K562 (cell line): ENCODE data around the gene KSR2. TPM values are rescaled to one million over a fixed set of nuclear protein-coding genes. Genes with fewer than 3 reads are reported as not detected.

Source experiments
- ATAC-seq: fragments of 200-7000 bp; cut with Tn5 transposase; 3 replicates; pipeline ENCODE4 v1.9.1; 2020; ENCODE audit warnings: moderate library complexity
- BruUV-seq: library from RNA; stranded (reverse); fragments of 400-500 nt; replicated peaks from 2 replicates; lab custom pipeline; 2021; lab: Mats Ljungman, UMichigan
- CTCF ChIA-PET: fragments of 300-600 bp; formaldehyde crosslinking; extraction: SDS; loops from one replicate; lab custom pipeline; 2021; ENCODE audit warnings: low intra/inter-chr PET ratio; lab: Yijun Ruan, JAX
- POLR2A ChIA-PET: fragments of 300-600, 350-650 bp; sonication (Branson Sonifier 250); formaldehyde crosslinking; extraction: SDS; loops from one replicate; lab custom pipeline; 2021; ENCODE audit warnings: antibody characterized with exemption, inconsistent platforms; lab: Yijun Ruan, JAX
- DNase-seq, 4 experiments: peaks; one replicate each; pipeline versions ENCODE4 v3.0.0 to v3.0.0-alpha.2; 2011 to 2018; ENCODE audit warnings: low spot score in 3 of 4, mixed read lengths in 3 of 4; ENCODE audit errors: extremely low read depth in 1 of 4
- FAIRE-seq: peaks from 2 replicates; lab custom pipeline; 2011; peaks lifted over from hg19 to GRCh38; lab: Jason Lieb, UNC
- H2AFZ ChIP-seq: 2 replicates; pipeline ENCODE4 v1.6.0; 2011; ENCODE audit warnings: low read depth, low read length, control low read depth, inconsistent platforms
- H3K27ac ChIP-seq: fragments of 200-600 bp; 3 replicates; pipeline ENCODE4 v1.8.0; 2011; ENCODE audit warnings: low read depth, mild to moderate bottlenecking, control low read depth, inconsistent platforms, low read length, moderate library complexity, mixed read lengths; ENCODE audit errors: extremely low read depth
- H3K27me3 ChIP-seq, 2 experiments: fragments of 300-600 bp in 1 of 2; 2 replicates in 1 of 2; 3 replicates in 1 of 2; pipeline versions ENCODE4 v1.6.0 to v1.8.0; 2011; ENCODE audit warnings: inconsistent platforms in 2 of 2, low read length in 2 of 2, mild to moderate bottlenecking in 1 of 2, mixed read lengths in 1 of 2, moderate library complexity in 1 of 2; ENCODE audit not compliant: control insufficient read depth in 2 of 2, insufficient read depth in 2 of 2
- H3K36me3 ChIP-seq: fragments of 300-600 bp; 3 replicates; pipeline ENCODE4 v1.8.0; 2011; ENCODE audit warnings: mild to moderate bottlenecking, low read length, inconsistent platforms; ENCODE audit not compliant: control insufficient read depth, insufficient read depth
- H3K4me1 ChIP-seq, 2 experiments: fragments of 200-600 bp in 1 of 2; replicated peaks in 1 of 2; 2 replicates in 1 of 2; 3 replicates in 1 of 2; pipeline versions ENCODE4 v1.5.1 to v1.8.0; 2011; ENCODE audit warnings: inconsistent platforms in 2 of 2, low read length in 2 of 2, mild to moderate bottlenecking in 1 of 2, mixed read lengths in 1 of 2, moderate library complexity in 1 of 2; ENCODE audit not compliant: control insufficient read depth in 2 of 2, insufficient read depth in 2 of 2
- H3K4me2 ChIP-seq: 2 replicates; pipeline ENCODE4 v1.6.1; 2011; ENCODE audit warnings: low read length, control low read depth, inconsistent platforms, mixed read lengths; ENCODE audit not compliant: insufficient read depth
- H3K4me3 ChIP-seq: fragments of 200-600 bp; sonication (generic), shearing (Covaris generic); 2 replicates; pipeline ENCODE4 v1.5.1; 2016; ENCODE audit warnings: control low read depth, inconsistent platforms
- H3K79me2 ChIP-seq: fragments of 200-600 bp; 3 replicates; pipeline ENCODE4 v1.8.0; 2011; ENCODE audit warnings: low read length, inconsistent platforms; ENCODE audit not compliant: control insufficient read depth, insufficient read depth
- H3K9ac ChIP-seq, 2 experiments: 2 replicates each; pipeline versions ENCODE4 v1.6.0 to v1.6.1; 2011; ENCODE audit warnings: low read depth in 2 of 2, low read length in 2 of 2, control low read depth in 1 of 2, inconsistent platforms in 1 of 2, mild to moderate bottlenecking in 1 of 2, mixed read lengths in 1 of 2; ENCODE audit not compliant: insufficient read depth in 1 of 2
- H3K9me1 ChIP-seq: one replicate; pipeline ENCODE4 v1.6.0; 2011; ENCODE audit warnings: inconsistent platforms, mild to moderate bottlenecking, low read length, moderate library complexity; ENCODE audit not compliant: control insufficient read depth, insufficient read depth
- H3K9me3 ChIP-seq: replicated peaks from 2 replicates; pipeline ENCODE4 v1.5.1; 2011; ENCODE audit warnings: low read depth, low read length, inconsistent platforms; ENCODE audit not compliant: control insufficient read depth, insufficient read depth
- H4K20me1 ChIP-seq: replicated peaks from 2 replicates; pipeline ENCODE4 v1.6.1; 2011; ENCODE audit warnings: low read length, inconsistent platforms, mixed read lengths; ENCODE audit not compliant: control insufficient read depth, insufficient read depth
- ARHGAP35 ChIP-seq: fragments of 450-650 bp; IDR thresholded peaks from 2 replicates; pipeline ENCODE4 v1.6.1; 2018; ENCODE audit not compliant: partially characterized antibody
- ARNT ChIP-seq, 2 experiments: fragments of 450-650 bp; IDR thresholded peaks; 2 replicates each; pipeline ENCODE4 v1.6.1; 2016; ENCODE audit warnings: mild to moderate bottlenecking in 1 of 2
- ATF1 ChIP-seq, 2 experiments: fragments of 450-650 bp in 1 of 2; IDR thresholded peaks; 2 replicates each; pipeline ENCODE4 v1.6.1; 2016; ENCODE audit warnings: missing compliant biosample characterization in 1 of 2, missing genetic modification characterization in 1 of 2
- BRD9 ChIP-seq: fragments of 450-650 bp; IDR thresholded peaks from 2 replicates; pipeline ENCODE4 v1.6.1; 2018; ENCODE audit warnings: low read depth; ENCODE audit not compliant: partially characterized antibody
- EP300 ChIP-seq: IDR thresholded peaks from 2 replicates; pipeline ENCODE4 v1.6.1; 2012; ENCODE audit warnings: low read length, improper control_type of control experiment
- ETV1 ChIP-seq: fragments of 450-650 bp; conservative IDR thresholded peaks from 2 replicates; pipeline ENCODE4 v1.6.1; 2016; ENCODE audit warnings: missing genetic modification characterization, control low read depth, low read depth, missing compliant biosample characterization
- MAZ ChIP-seq, 2 experiments: fragments of 450-650 bp in 1 of 2; sonication (generic) in 1 of 2; formaldehyde crosslinking; IDR thresholded peaks in 1 of 2; conservative IDR thresholded peaks in 1 of 2; 2 replicates each; pipeline versions ENCODE4 v1.4.0 to v1.5.0; 2020; ENCODE audit warnings: mild to moderate bottlenecking in 1 of 2, missing genetic modification reagents in 1 of 2
- MED1 ChIP-seq: sonication (generic); formaldehyde crosslinking; IDR thresholded peaks from 2 replicates; pipeline ENCODE4 v1.8.1; 2023; ENCODE audit warnings: missing genetic modification reagents, borderline replicate concordance
- MTF1 ChIP-seq: fragments of 250-450 bp; sonication (Bioruptor Pico); IDR thresholded peaks from 2 replicates; pipeline ENCODE4 v1.9.0; 2021; ENCODE audit warnings: moderate library complexity, mild to moderate bottlenecking, inconsistent platforms, borderline replicate concordance
- RBBP5 ChIP-seq: fragments of 200-600 bp; sonication (generic); IDR thresholded peaks from 2 replicates; pipeline ENCODE4 v1.6.1; 2012; ENCODE audit warnings: borderline replicate concordance, mild to moderate bottlenecking, low read length, control low read depth, inconsistent platforms; ENCODE audit not compliant: insufficient read depth, poor library complexity, severe bottlenecking
- RBM17 ChIP-seq: fragments of 200-400 bp; formaldehyde crosslinking; IDR thresholded peaks from 2 replicates; pipeline ENCODE4 v1.6.1; 2017; ENCODE audit warnings: low read depth, mild to moderate bottlenecking, low read length, borderline replicate concordance
- SETDB1 ChIP-seq: IDR thresholded peaks from one replicate; pipeline ENCODE4 v1.6.1; 2012; ENCODE audit warnings: low read length, control low read depth, inconsistent platforms
- ZNF212 ChIP-seq: fragments of 450-650 bp; formaldehyde crosslinking; IDR thresholded peaks from 2 replicates; pipeline ENCODE4 v1.4.0; 2020; ENCODE audit warnings: mild to moderate bottlenecking
- ZNF232 ChIP-seq: sonication (generic); formaldehyde crosslinking; IDR thresholded peaks from 2 replicates; pipeline ENCODE4 v1.8.0; 2022; ENCODE audit warnings: mild to moderate bottlenecking, missing genetic modification reagents
- ZNF57 ChIP-seq: fragments of 450-650 bp; formaldehyde crosslinking; IDR thresholded peaks from 2 replicates; pipeline ENCODE4 v1.4.0; 2020; ENCODE audit warnings: mild to moderate bottlenecking, moderate library complexity
- ZNF75A ChIP-seq: fragments of 450-650 bp; formaldehyde crosslinking; IDR thresholded peaks from 2 replicates; pipeline ENCODE4 v1.4.0; 2020; ENCODE audit warnings: mild to moderate bottlenecking
- WGBS: fragments of 100-300 bp; shearing (Covaris generic); methylation state at CpG from one replicate; pipeline ENCODE4 v1.1.6; 2016; ENCODE audit warnings: low coverage, mixed read lengths; ENCODE audit not compliant: insufficient coverage; ENCODE audit errors: missing lambda C conversion rate; 5-methylcytosine and 5-hydroxymethylcytosine counted together
- in situ Hi-C: fragments of 300-500 bp; cut with MboI; formaldehyde crosslinking; loops from 4 replicates; pipeline ENCODE4 v1.15.0; 2018; ENCODE audit warnings: inconsistent platforms, mixed read lengths
- intact Hi-C: fragments of 100-400 bp; cut with micrococcal nuclease; formaldehyde crosslinking; loops from 2 replicates; pipeline ENCODE4 v1.14.2; 2022
- polyA plus RNA-seq, 8 experiments: library from polyadenylated mRNA; depleted of rRNA in 4 of 8; stranded (reverse) in 5 of 8; unstranded in 3 of 8; fragments of >200 nt; fragmentation: Nextera tagmentation in 2 of 8; fragmentation: Illumina TruSeq in 1 of 8; extraction: Ambion mirVana in 2 of 8; extraction: Trizol in 1 of 8; gene quantifications; 2 replicates each; pipeline versions ENCODE4 v1.2.1 to v1.2.3, GENCODE V29; 2011 to 2014; ENCODE audit warnings: inconsistent platforms in 1 of 8, missing spikeins in 1 of 8
- total RNA-seq, 7 experiments: library from RNA; depleted of rRNA in 6 of 7; stranded (reverse); fragments of >200 nt in 6 of 7; fragmentation: Illumina TruSeq in 2 of 7; extraction: Trizol in 2 of 7; gene quantifications; 2 replicates each; pipeline versions ENCODE4 v1.2.1 to v1.2.3, GENCODE V29; 2011 to 2021; ENCODE audit warnings: low replicate concordance in 1 of 7
- TF ChIP-seq, protein P1 (sequence below): sonication (generic); formaldehyde crosslinking; IDR thresholded peaks from 2 replicates; pipeline ENCODE4 v1.5.0; 2020; ENCODE audit warnings: missing genetic modification reagents

Gene KSR2
- total and polyA plus RNA-seq, 9 of the 15 experiments (the other 6 are each of a cell fraction or from before 2014, with no cell fraction given) = not detected

- TF ChIP-seq MAZ (CRISPR knock-in tag; conservative IDR thresholded peaks at IDR 0.05 in 1 of 2, IDR thresholded peaks at IDR 0.05 in 1 of 2) (no peak), EP300 (no peak), MED1 (CRISPR knock-in tag) (no peak), ATF1 (CRISPR knock-in tag; IDR thresholded peaks at IDR 0.05) (no peak), ATF1 (tag; IDR thresholded peaks at IDR 0.05) (no peak), ZNF212 (CRISPR knock-in tag) (no peak)
- TF ChIP-seq, protein P1, sequence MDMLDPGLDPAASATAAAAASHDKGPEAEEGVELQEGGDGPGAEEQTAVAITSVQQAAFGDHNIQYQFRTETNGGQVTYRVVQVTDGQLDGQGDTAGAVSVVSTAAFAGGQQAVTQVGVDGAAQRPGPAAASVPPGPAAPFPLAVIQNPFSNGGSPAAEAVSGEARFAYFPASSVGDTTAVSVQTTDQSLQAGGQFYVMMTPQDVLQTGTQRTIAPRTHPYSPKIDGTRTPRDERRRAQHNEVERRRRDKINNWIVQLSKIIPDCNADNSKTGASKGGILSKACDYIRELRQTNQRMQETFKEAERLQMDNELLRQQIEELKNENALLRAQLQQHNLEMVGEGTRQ (CRISPR knock-in tag) = no peak
- TF ChIP-seq, all 486 proteins: peak for 0
These were observed 136.0 kb downstream of the KSR2 start (continued) for GRCh38 chr12:117832459-117833457.

DNA sequence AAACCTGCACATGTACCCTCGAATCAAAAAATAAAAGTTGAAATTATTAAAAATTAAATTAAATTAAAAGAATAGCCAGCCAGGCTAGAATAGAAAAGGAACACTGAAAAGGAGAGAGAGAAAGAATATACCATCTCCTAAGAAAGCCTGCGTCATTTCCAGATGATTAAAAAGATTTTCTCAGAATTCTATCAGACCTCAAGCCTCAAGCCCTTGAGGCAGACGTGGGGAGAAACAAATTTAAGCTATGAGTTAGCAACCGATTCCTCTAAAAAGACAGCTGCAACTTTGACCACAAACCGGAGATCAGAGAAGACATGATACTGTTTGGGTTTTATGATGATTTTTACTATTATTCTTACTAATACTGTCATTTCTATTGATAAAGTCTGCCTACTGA, 138.3 kb downstream of the KSR2 start:
- DNase-seq (no peak), ATAC-seq (no peak), FAIRE-seq (no peak)
- Histone ChIP-seq H3K27ac (no peak overlapping the region), H4K20me1 (no peaks in the 10 kb centered on the region), H3K9ac (no peak overlapping the region), H3K4me3 (no peak overlapping the region), H2AFZ (no peak overlapping the region), H3K79me2 (no peaks in the 10 kb centered on the region), H3K4me1 (no peaks in the 10 kb centered on the region), H3K9me1 (no peaks in the 10 kb centered on the region), H3K27me3 (peaks cover 0 to 5% of the 10 kb centered on the region in 2 experiments; a peak in 1 of 5 replicates), H3K9me3 (peaks cover 8% of the 10 kb centered on the region; the same call in 1 of the 2 replicates), H3K36me3 (no peaks in the 10 kb centered on the region), H3K4me2 (no peak overlapping the region)
- ChIA-PET CTCF (no interaction called here), POLR2A (no interaction called here)
- BruUV-seq = no TSS peak
- in situ Hi-C loops = loop anchor here (5.0 to 10.0 kb wide), 2 partner anchors 463 to 616 kb away; no protein-coding TSS in a partner anchor
- intact Hi-C loops = loop anchor here (10.0 kb wide), 1 partner anchor 236 kb away; no protein-coding TSS in a partner anchor
- 0% methylated on average over 5 of the region's 5 CpGs for WGBS
- no peak for TF ChIP-seq ARNT (IDR thresholded peaks at IDR 0.05)
- no peak for TF ChIP-seq ARHGAP35
- TF ChIP-seq RBBP5 = no peak
- no peak for TF ChIP-seq MTF1
- no peak for TF ChIP-seq BRD9
- no peak for TF ChIP-seq ZNF75A
- TF ChIP-seq ZNF232 (CRISPR knock-in tag) = no peak
- no peak for TF ChIP-seq ZNF57 (CRISPR knock-in tag)
- TF ChIP-seq SETDB1 = no peak
- no peak for TF ChIP-seq ETV1 (tag)
- TF ChIP-seq RBM17 = no peak
